ENCODE results near the gene ANKRD12.

- TF ChIP-seq, protein P1, sequence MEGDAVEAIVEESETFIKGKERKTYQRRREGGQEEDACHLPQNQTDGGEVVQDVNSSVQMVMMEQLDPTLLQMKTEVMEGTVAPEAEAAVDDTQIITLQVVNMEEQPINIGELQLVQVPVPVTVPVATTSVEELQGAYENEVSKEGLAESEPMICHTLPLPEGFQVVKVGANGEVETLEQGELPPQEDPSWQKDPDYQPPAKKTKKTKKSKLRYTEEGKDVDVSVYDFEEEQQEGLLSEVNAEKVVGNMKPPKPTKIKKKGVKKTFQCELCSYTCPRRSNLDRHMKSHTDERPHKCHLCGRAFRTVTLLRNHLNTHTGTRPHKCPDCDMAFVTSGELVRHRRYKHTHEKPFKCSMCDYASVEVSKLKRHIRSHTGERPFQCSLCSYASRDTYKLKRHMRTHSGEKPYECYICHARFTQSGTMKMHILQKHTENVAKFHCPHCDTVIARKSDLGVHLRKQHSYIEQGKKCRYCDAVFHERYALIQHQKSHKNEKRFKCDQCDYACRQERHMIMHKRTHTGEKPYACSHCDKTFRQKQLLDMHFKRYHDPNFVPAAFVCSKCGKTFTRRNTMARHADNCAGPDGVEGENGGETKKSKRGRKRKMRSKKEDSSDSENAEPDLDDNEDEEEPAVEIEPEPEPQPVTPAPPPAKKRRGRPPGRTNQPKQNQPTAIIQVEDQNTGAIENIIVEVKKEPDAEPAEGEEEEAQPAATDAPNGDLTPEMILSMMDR (IDR thresholded peaks at IDR 0.05) = no peak
- TF ChIP-seq POLR2A (IDR thresholded peaks at IDR 0.05) = no peak
Observed at GRCh38 chr18:9329471-9329870, 192.9 kb downstream of the ANKRD12 start.
